GM21786 (cell line): ENCODE measurements around the gene GBX1.

Source experiments
- ATAC-seq: cut with Tn5 transposase; IDR thresholded peaks from one replicate; pipeline ENCODE4 v1.9.1; 2021; ENCODE audit not compliant: unreplicated experiment

The GBX1 gene

GRCh38 chr7:151194188-151194587 is 26.7 kb upstream of the GBX1 start:
- no peak for ATAC-seq

DNA sequence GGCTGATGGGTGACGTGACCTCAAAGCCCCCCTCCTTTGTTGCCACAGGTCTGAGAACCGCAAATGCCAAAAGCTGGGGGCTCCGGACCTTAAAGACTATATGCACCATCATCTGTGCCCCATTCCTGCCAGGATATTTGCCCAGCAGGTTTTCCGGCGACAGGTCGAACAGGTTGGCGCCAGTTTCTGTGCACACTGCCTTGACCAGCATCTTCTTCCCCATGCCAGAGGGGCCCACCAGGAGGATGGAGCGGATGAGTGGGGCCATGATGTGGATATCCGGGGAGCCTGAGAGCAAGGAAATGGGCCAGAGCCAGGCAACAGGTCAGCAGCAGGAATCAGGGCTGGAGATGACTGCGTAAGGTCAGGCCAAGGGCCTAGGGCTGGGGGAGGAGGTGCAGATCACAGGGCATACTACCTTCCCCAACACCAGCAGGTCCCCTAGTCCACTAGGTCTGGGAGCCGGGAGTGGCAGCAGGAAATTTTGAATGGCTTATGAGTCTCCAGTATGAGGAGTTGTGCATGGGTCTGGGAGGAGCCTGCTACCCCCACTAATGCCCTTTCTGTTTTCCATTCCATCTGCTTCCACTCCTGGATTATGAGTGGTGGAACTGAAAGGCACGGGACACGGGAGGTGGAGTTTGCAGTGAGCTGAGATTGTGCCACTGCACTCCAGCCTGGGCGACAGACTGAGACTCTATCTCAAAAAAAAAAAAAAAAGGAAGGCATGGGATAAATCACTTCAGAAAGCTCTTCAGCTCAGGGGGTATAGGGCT is 25.9 kb upstream of the GBX1 start:
- ATAC-seq = no peak

DNA sequence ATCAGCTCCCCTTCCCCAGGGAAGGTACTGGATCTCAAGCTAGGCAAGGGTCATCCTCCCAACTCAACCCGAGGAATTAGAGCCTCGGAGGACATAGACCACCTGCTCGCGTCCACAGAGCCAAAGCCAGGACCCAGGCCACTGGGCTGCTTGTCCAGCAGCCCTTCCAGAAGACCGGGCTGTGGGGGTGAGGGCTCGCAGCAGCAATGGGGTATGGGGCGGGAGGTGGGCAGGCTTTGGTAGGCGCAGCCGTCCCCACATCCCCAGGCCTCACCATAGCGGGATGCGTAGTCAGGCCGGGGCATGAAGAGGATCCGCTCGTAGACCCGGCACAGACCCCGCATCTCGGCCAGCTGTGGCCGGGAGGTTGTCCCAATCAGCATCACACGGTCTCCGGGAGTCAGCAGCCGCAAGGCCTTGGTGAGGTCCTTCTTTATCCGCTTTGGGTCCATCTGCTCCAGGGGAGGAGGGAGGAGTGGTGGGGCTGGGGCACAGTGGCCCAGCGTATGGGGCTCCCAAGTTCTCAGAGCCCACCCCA is 24.6 kb upstream of the GBX1 start:
- ATAC-seq = no peak

DNA sequence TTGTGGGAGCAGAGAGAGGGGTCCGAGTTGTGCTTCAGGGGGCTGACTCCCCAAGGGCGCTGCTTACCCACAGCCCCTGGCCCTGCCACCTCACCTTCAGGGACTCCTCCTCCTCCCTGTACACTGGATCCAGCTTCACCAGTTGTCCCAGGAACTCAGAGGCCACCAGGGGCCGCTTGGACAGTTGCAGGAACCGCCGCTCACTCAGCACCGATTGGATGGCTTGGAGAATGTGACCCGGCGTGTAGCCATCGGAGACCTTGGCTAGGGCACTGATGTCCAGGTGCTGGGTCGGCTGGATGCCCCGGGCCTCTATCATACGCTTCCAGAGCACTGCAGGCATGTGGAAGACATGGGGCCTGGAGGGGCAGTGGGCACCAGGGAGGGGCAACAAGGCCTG is 24.1 kb upstream of the GBX1 start:
- no peak for ATAC-seq

DNA sequence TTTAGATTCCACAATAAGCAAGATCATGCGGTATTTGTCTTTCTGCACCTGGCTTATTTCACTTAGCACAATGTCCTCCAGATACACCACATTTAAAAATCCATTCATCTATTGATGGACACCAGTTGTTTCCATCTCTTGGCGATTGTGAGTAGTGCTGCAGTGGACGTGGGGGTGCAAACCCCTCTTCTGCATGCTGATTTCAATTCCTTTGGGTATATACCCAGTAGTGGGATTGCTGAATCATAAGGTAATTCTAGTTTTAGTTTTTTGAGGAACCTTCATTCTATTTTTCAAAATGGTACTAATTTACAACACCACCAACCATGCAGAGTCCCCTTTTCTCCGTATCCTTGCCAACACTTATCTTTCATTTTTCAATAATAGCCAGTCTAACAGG is 21.5 kb upstream of the GBX1 start:
- ATAC-seq = no peak

DNA sequence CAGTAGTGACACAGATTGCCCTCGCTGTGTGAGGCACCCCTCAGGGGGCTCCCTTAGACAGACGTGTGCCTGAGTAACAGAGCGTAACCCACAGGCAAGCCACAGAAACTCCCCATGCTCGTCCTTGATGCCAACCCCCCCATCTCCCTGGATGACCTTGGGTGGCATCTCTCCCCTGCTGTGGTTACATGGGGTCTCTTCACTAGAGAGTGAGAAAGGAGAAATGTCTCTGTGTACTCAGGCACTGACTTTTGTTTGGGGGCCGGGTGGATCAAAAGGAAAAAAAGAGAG is 20.7 kb upstream of the GBX1 start:
- no peak for ATAC-seq

- ATAC-seq = no peak
Observed at GRCh38 chr7:151187409-151188251, 20.1 kb upstream of the GBX1 start.

- ATAC-seq = no peak
Observed at GRCh38 chr7:151186640-151187408, 19.3 kb upstream of the GBX1 start, which contains the start of gene ASB10. TSS of gene ASB10 (minus strand) at chr7:151187250. CDS start at chr7:151187130, 120 bp downstream.

GRCh38 chr7:151185762-151186639 is 18.5 kb upstream of the GBX1 start:
- ATAC-seq = no peak

DNA sequence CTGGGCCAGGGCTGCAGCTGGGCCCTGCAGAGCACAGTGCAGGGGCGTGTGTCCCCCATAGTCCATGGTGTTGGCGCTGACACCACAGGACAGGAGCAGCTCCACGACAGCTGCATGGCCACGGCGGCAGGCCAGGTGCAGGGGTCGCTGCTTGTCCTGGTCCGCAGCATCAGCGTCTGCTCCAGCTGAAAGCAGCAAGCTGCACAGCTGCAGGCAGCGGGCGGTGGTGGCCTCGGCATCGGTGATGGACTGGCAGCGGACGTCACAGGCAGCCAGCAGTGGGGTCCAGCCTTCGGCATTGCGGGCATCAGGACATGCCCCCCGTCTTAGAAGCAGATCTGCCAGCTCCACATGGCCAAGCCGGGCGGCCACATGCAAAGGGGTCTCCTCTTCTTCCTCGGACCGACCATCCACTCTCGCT is 13.5 kb upstream of the GBX1 start:
- ATAC-seq = no peak

GRCh38 chr7:151179946-151180345 is 12.5 kb upstream of the GBX1 start:
- no peak for ATAC-seq

GRCh38 chr7:151179287-151179860 is 11.9 kb upstream of the GBX1 start:
- ATAC-seq = no peak

- ATAC-seq = no peak
Observed at GRCh38 chr7:151178831-151179230, 11.3 kb upstream of the GBX1 start.

DNA sequence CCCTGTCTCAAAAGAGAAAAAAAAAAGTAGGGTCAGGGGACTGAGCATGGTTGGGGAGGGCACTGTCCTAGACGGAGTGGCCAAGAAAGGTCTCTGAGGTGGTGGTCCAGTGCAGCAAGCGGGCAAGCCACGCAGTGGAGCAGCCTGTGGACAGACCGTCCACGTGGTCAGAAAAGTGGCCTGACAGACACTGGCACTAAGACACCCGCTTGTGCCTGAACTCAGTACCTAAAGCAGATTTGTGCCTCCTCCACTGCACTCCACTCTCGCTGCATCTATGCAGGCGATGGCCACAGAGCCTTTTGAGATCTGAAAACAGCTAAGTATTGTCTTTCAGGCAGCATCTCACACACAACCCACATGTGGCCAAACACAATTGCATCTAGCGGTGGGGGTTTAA is 10.7 kb upstream of the GBX1 start:
- ATAC-seq = no peak

DNA sequence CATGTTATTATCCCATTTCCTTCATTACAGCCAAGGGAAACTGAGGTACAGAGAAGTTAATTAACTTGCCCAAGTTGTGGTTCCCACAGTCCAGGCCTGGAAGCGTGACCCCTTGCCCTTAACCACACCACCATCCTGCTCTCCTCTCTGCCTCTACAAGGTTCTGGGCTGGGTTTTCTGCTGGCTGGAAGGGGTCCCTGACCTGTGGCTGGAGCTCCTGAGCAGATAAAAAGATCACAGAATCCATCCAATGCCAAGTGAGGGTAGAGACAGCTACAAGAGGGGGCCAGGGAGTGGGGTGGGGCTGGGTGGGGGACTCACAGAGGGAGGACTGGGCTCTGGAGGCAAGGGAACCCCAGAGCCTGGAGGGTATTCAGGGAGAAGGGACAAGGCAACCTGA is 9.8 kb upstream of the GBX1 start:
- no peak for ATAC-seq

GRCh38 chr7:151176401-151176800 is 8.9 kb upstream of the GBX1 start:
- ATAC-seq = no peak

- ATAC-seq = no peak
Observed at GRCh38 chr7:151175793-151176311, 8.4 kb upstream of the GBX1 start.

DNA sequence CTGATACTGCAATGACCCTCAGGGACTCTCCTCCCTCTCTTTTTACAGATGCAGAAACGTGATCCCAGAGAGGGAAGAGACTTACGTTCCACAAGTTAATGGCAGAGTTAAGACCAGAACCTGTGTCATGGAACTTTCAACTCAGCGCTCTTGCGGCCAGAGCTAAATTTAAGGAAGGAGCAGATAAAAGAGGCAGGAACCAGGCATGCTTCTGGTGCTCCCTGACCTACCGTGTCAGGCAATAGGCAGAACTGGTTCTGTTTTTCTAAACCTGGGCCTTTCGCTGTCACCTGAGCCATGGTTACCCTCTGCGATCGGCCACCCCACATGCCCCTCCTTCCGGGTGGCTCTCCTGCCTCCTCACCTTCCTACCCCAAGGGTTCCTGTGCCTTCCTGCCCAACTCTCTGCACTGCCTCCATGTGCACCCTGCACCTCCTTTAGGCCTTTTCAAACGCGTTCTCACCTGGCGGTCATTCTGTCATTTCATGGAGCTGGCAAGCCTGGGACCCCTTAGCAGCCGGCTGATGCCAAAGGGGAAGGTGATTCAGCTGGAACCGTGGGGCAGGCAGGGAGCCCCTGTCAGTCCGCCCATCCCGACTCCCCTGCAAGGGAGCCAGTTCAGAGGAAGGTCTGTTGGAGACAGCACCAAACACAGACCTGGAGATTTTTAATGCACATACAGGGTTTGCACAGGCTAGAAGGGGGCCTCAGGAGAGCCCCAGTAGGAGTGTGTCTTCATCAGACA is 7.7 kb upstream of the GBX1 start:
- no peak for ATAC-seq
